GM06990 (cell line): ENCODE results near the gene GABPB2.

ENCODE experiments used
- DNase-seq: peaks from one replicate; pipeline ENCODE4 v3.0.0-alpha.2; 2011; ENCODE audit not compliant: insufficient read length; ENCODE audit errors: extremely low read depth
- H3K27me3 ChIP-seq: replicated peaks from 2 replicates; pipeline ENCODE4 v1.6.0; 2011; ENCODE audit warnings: low read length; ENCODE audit not compliant: control insufficient read depth, insufficient read depth
- H3K36me3 ChIP-seq: 2 replicates; pipeline ENCODE4 v1.5.1; 2011; ENCODE audit warnings: low read length; ENCODE audit not compliant: control insufficient read depth, insufficient read depth
- H3K4me3 ChIP-seq: replicated peaks from 2 replicates; pipeline ENCODE4 v1.5.1; 2011; ENCODE audit warnings: low read depth, mild to moderate bottlenecking, control low read depth, low read length
- CTCF ChIP-seq: IDR thresholded peaks from 2 replicates; pipeline ENCODE4 v1.5.1; 2011; ENCODE audit warnings: low read length, control low read depth, mild to moderate bottlenecking, inconsistent platforms; ENCODE audit not compliant: insufficient read depth, poor library complexity, severe bottlenecking

Gene GABPB2

DNA sequence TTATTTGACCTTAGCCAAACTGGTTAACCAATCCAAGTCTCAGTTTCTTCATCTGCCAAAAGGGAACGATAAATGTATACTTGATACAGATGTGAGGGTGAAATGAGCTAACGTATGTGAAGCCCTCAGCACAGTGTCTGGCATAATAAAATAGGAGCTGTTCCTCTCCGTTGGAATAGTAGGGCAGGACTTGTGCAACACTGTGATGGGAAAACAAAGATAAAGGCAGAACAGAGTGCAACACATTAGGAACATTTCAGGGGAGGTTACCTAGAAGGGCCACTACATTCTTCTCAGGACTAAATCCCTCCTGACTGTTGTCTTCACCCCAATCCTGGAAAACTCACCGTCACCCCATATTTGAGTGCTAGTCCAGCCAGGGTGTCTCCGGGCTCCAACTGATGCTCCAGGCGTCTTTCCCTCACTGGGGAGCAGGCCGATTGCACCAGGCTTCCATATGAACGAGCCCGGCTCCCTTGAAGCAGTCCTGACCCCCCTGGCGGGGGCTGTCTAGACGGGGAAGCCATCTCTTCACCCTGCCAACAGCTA, 94.2 kb downstream of the GABPB2 start:
- TF ChIP-seq CTCF = no peak
- DNase-seq = no peak
- H3K27me3 ChIP-seq = no peaks in the 10 kb centered on the region
- H3K4me3 ChIP-seq = peak overlapping the region; percentile 69
- H3K36me3 ChIP-seq = peaks cover 6% of the 10 kb centered on the region

DNA sequence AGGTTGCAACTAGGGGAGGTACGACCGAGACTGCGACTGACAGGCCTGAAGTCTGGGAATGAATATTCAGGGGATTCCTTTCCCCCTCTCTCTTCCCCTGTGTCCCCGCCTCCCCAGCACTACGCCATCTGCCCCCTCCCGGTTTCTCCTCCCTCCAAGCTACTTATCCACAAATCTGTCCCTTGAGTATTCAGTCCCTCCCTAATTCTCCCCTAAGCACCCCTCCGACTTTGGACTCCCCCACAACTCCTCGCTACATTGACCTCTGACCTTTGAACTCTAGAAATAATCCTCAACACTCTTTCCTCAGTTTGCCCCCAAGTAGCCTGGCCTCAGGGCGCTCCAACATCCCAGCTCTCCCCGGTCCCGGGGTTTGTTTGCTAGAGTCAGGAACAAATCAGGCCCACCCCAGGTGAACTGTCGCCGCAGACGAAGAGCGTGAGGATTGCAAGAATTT, 94.7 kb downstream of the GABPB2 start:
- H3K4me3 ChIP-seq = peak overlapping the region; percentile 69
- no peak for TF ChIP-seq CTCF
- H3K36me3 ChIP-seq = peaks cover 6% of the 10 kb centered on the region
- DNase-seq = no peak
- H3K27me3 ChIP-seq = no peaks in the 10 kb centered on the region

- peak; percentile 92 for DNase-seq
- Histone ChIP-seq H3K27me3 (no peaks in the 10 kb centered on the region), H3K4me3 (peak within 1 kb of the TSS; percentile 69), H3K36me3 (peaks cover 11% of the 10 kb centered on the region)
- no peak for TF ChIP-seq CTCF
Observed at GRCh38 chr1:151165738-151166504, 95.4 kb downstream of the GABPB2 start, which contains the start of the genes LYSMD1 and SCNM1. Gene LYSMD1 (minus strand): TSS chr1:151165902. CDS start chr1:151165258, 644 bp downstream. Gene SCNM1 (plus strand): TSS chr1:151166144. CDS start chr1:151166153, 9 bp downstream.

GRCh38 chr1:151166505-151166956, 96.0 kb downstream of the GABPB2 start:
- H3K27me3 ChIP-seq = no peaks in the 10 kb centered on the region
- peaks cover 13% of the 10 kb centered on the region for H3K36me3 ChIP-seq
- no peak for TF ChIP-seq CTCF
- no peak for DNase-seq
- peak overlapping the region; percentile 66 for H3K4me3 ChIP-seq

DNA sequence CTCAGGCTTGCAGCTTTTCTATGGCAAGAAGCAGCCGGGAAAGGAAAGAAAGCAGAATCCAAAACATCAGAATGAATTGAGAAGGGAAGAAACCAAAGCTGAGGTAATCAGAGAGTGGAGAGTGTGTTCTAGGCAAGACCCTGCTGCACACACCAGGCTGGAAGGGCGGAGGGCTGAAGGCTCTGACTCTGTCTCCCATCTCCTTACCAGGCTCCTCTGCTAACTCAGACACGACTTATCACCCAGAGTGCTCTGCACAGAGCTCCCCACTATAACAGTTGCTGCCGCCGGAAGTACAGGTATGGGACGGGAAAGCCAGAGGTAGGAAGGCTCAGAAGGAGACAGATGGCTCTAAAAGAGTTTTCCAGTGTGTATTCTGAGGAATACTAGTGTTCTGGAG, 96.6 kb downstream of the GABPB2 start:
- Histone ChIP-seq H3K27me3 (no peaks in the 10 kb centered on the region), H3K4me3 (peak overlapping the region; percentile 66), H3K36me3 (peaks cover 13% of the 10 kb centered on the region)
- TF ChIP-seq CTCF = no peak
- DNase-seq = no peak
